ENCODE measurements around the gene NUMB.

GRCh38 chr14:73311708-73312030 lies 146.7 kb downstream of the NUMB start:
- TF ChIP-seq CTCF (IDR thresholded peaks at IDR 0.05) (no peak), POLR2A (IDR thresholded peaks at IDR 0.05) (no peak), EP300 (IDR thresholded peaks at IDR 0.05) (no peak), POLR2AphosphoS5 (IDR thresholded peaks at IDR 0.05) (no peak)
